Mucosa of stomach (tissue), 1 donor: ENCODE results near the gene CITED2.
"Not testable (repeated sequence)": the region's sequence is repeated elsewhere in the genome, so short reads cannot be mapped to it uniquely, and the experiment has no call there.

Source experiments
- H3K27me3 ChIP-seq: one replicate; pipeline ENCODE4 v1.7.0; 2013; ENCODE audit warnings: mild to moderate bottlenecking, low read length; ENCODE audit not compliant: control insufficient read depth, insufficient read depth
- H3K36me3 ChIP-seq: one replicate; pipeline ENCODE4 v1.7.0; 2013; ENCODE audit warnings: low read length; ENCODE audit not compliant: control insufficient read depth, insufficient read depth
- H3K4me1 ChIP-seq: one replicate; pipeline ENCODE4 v1.7.0; 2013; ENCODE audit warnings: mild to moderate bottlenecking, low read length; ENCODE audit not compliant: control insufficient read depth, insufficient read depth
- H3K4me3 ChIP-seq: one replicate; pipeline ENCODE4 v1.7.0; 2013; ENCODE audit warnings: low read length
- H3K9ac ChIP-seq: one replicate; pipeline ENCODE4 v1.7.0; 2013; ENCODE audit warnings: mild to moderate bottlenecking, low read length, moderate library complexity
- H3K9me3 ChIP-seq: one replicate; pipeline ENCODE4 v1.7.0; 2013; ENCODE audit warnings: mild to moderate bottlenecking, low read length, moderate library complexity; ENCODE audit not compliant: control insufficient read depth
- donor health status: Pancreatic carcinoma.

The CITED2 gene

GRCh38 chr6:139374357-139375225 is at the start of gene CITED2:
TSS of gene CITED2 (minus strand) at chr6:139374648. CDS start at chr6:139373944, 704 bp downstream.
- Histone ChIP-seq H3K9ac (peak within 1 kb of the TSS; percentile 94), H3K36me3 (no peaks in the 10 kb centered on the region), H3K27me3 (no peaks in the 10 kb centered on the region), H3K9me3 (no peaks in the 10 kb centered on the region), H3K4me1 (peaks cover 30% of the 10 kb centered on the region), H3K4me3 (peak within 1 kb of the TSS; percentile 94)

- Histone ChIP-seq H3K9me3 (no peaks in the 10 kb centered on the region), H3K9ac (no peak overlapping the region), H3K27me3 (no peaks in the 10 kb centered on the region), H3K4me3 (no peak overlapping the region), H3K36me3 (no peaks in the 10 kb centered on the region), H3K4me1 (no peaks in the 10 kb centered on the region)
Measured at GRCh38 chr6:139423037-139423703, 48.7 kb upstream of the CITED2 start.

GRCh38 chr6:139422105-139423036 is 47.9 kb upstream of the CITED2 start:
- H3K4me3 ChIP-seq = no peak overlapping the region
- H3K9ac ChIP-seq = no peak overlapping the region
- no peaks in the 10 kb centered on the region for H3K27me3 ChIP-seq
- H3K9me3 ChIP-seq = no peaks in the 10 kb centered on the region
- H3K36me3 ChIP-seq = no peaks in the 10 kb centered on the region
- no peaks in the 10 kb centered on the region for H3K4me1 ChIP-seq

GRCh38 chr6:139418481-139419132 is 44.2 kb upstream of the CITED2 start:
- no peaks in the 10 kb centered on the region for H3K9me3 ChIP-seq
- H3K4me3 ChIP-seq = no peak overlapping the region
- H3K36me3 ChIP-seq = no peaks in the 10 kb centered on the region
- H3K4me1 ChIP-seq = no peaks in the 10 kb centered on the region
- H3K27me3 ChIP-seq = no peaks in the 10 kb centered on the region
- no peak overlapping the region for H3K9ac ChIP-seq

- no peak overlapping the region for H3K9ac ChIP-seq
- H3K36me3 ChIP-seq = no peaks in the 10 kb centered on the region
- H3K27me3 ChIP-seq = no peaks in the 10 kb centered on the region
- H3K4me3 ChIP-seq = no peak overlapping the region
- H3K9me3 ChIP-seq = no peaks in the 10 kb centered on the region
- no peaks in the 10 kb centered on the region for H3K4me1 ChIP-seq
Measured at GRCh38 chr6:139416146-139416545, 41.7 kb upstream of the CITED2 start.

- H3K4me3 ChIP-seq = no peak overlapping the region
- no peaks in the 10 kb centered on the region for H3K4me1 ChIP-seq
- no peaks in the 10 kb centered on the region for H3K9me3 ChIP-seq
- H3K9ac ChIP-seq = no peak overlapping the region
- H3K27me3 ChIP-seq = no peaks in the 10 kb centered on the region
- H3K36me3 ChIP-seq = no peaks in the 10 kb centered on the region
Measured at GRCh38 chr6:139415365-139415764, 40.9 kb upstream of the CITED2 start.

- not testable (repeated sequence) for H3K9ac ChIP-seq, H3K4me1 ChIP-seq, H3K9me3 ChIP-seq, H3K4me3 ChIP-seq, H3K27me3 ChIP-seq, H3K36me3 ChIP-seq
Measured at GRCh38 chr6:139412103-139412502, 37.7 kb upstream of the CITED2 start.

GRCh38 chr6:139409026-139409425 is 34.6 kb upstream of the CITED2 start:
- Histone ChIP-seq H3K4me3 (no peak overlapping the region), H3K9me3 (no peaks in the 10 kb centered on the region), H3K36me3 (no peaks in the 10 kb centered on the region), H3K4me1 (no peaks in the 10 kb centered on the region), H3K9ac (no peak overlapping the region), H3K27me3 (no peaks in the 10 kb centered on the region)

GRCh38 chr6:139407718-139408222 is 33.3 kb upstream of the CITED2 start:
- H3K4me3 ChIP-seq = no peak overlapping the region
- H3K9me3 ChIP-seq = no peaks in the 10 kb centered on the region
- H3K27me3 ChIP-seq = no peaks in the 10 kb centered on the region
- H3K36me3 ChIP-seq = no peaks in the 10 kb centered on the region
- no peaks in the 10 kb centered on the region for H3K4me1 ChIP-seq
- no peak overlapping the region for H3K9ac ChIP-seq

- no peaks in the 10 kb centered on the region for H3K27me3 ChIP-seq
- no peaks in the 10 kb centered on the region for H3K9me3 ChIP-seq
- no peaks in the 10 kb centered on the region for H3K4me1 ChIP-seq
- no peaks in the 10 kb centered on the region for H3K36me3 ChIP-seq
- H3K9ac ChIP-seq = no peak overlapping the region
- H3K4me3 ChIP-seq = no peak overlapping the region
Measured at GRCh38 chr6:139406577-139407343, 32.3 kb upstream of the CITED2 start.
